ENCODE measurements around the gene PLEKHH3. TPM values are rescaled to one million over a fixed set of nuclear protein-coding genes. Genes with fewer than 3 reads are reported as not detected.

PLEKHH3 gene
- total RNA-seq, 1 experiment from 2014 or later: 26.2 TPM

DNA sequence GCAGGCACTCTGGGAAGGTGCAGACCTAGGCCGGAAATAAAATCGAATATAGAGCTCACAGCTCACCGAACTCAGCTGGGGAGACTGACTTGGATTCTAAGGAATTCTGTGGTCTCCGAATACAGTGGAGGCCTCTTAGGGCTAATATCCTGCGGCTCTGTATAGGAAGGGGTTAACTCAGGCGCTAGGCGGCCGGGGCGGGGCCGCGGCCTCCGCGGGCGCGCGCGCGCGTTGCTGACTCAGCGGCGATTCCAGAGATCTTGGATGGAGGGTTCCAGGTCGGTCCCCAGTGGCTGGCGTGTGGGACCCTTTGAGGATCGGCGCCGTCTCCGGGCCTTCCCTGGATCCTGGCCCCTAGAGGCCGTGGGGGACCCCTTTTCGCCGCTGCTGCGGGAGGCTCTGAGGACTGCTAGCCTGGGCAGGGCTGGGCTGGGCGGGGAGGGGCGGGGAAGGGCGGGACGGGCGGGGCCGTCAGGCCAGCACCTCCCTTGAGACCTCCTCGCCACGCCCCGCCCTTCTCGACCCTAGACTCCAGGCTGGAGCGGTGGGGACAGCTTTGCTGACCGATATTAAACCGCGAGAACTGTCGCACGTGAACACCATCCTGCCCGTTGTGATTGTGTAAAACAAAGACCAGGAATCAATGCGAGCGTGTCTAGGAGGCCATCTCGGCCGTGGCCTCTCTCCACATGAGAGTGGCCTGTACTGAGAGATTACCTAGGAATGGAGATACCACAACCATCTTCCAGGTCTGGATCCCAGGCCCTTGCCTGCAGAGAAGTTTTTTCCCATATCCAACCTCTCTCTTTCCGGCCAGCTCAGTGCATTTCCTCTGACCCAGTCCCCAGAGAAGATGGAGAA, 1.4 kb upstream of the PLEKHH3 start:
- peak; percentile 96 to 99 for DNase-seq
- H3K27ac Mint-ChIP-seq (ENCODE audit: unreplicated experiment): peak overlapping the region; percentile 95
- no peaks in the 10 kb centered on the region for H3K9me3 ChIP-seq
- POLR2A ChIA-PET: interaction anchor here (0.5 to 2.2 kb wide), 6 partner anchors 15 to 320 kb away, joined by 3 to 8 read pairs (median 4); partner anchors contain the start of genes BECN1, RPL27 and STAT3
- H3K36me3 Mint-ChIP-seq (ENCODE audit: insufficient read depth, unreplicated experiment): peaks cover 28% of the 10 kb centered on the region
- TSS peak; percentile 92 for BruUV-seq (replicated peaks)
- H3K4me3 Mint-ChIP-seq (ENCODE audit: unreplicated experiment): peak overlapping the region; percentile 89
- CTCF ChIA-PET: interaction anchor here (0.6 to 3.5 kb wide), 7 partner anchors 59 to 145 kb away, joined by 3 to 38 read pairs (median 4); partner anchors contain the start of genes PSMC3IP, RETREG3, TUBG1 and WNK4
- no peaks in the 10 kb centered on the region; the same call in 1 of the 2 replicates for H3K36me3 ChIP-seq (ENCODE audit: control insufficient read depth, insufficient read depth, low read length)
- H3K4me1 ChIP-seq: peaks cover 30% of the 10 kb centered on the region
- peak overlapping the region; percentile 79 for H3K4me3 ChIP-seq (ENCODE audit: low read depth, low read length)
- H3K27me3 Mint-ChIP-seq (ENCODE audit: insufficient read depth, unreplicated experiment): no peaks in the 10 kb centered on the region
- TF ChIP-seq, protein P1, sequence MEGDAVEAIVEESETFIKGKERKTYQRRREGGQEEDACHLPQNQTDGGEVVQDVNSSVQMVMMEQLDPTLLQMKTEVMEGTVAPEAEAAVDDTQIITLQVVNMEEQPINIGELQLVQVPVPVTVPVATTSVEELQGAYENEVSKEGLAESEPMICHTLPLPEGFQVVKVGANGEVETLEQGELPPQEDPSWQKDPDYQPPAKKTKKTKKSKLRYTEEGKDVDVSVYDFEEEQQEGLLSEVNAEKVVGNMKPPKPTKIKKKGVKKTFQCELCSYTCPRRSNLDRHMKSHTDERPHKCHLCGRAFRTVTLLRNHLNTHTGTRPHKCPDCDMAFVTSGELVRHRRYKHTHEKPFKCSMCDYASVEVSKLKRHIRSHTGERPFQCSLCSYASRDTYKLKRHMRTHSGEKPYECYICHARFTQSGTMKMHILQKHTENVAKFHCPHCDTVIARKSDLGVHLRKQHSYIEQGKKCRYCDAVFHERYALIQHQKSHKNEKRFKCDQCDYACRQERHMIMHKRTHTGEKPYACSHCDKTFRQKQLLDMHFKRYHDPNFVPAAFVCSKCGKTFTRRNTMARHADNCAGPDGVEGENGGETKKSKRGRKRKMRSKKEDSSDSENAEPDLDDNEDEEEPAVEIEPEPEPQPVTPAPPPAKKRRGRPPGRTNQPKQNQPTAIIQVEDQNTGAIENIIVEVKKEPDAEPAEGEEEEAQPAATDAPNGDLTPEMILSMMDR (IDR thresholded peaks at IDR 0.05; ENCODE audit: insufficient read depth in 1 of 2, low read depth in 1 of 2, low read length in 1 of 2, severe bottlenecking in 1 of 2, unreplicated experiment in 1 of 2): no peak
- H3K27me3 ChIP-seq (replicated peaks; ENCODE audit: control insufficient read depth, insufficient read depth, low read length): no peaks in the 10 kb centered on the region
- intact Hi-C loops (cut with micrococcal nuclease; ENCODE audit: unreplicated experiment): loop anchor here (1.0 to 5.0 kb wide), 3 partner anchors 60 to 84 kb away; partner anchors contain the start of genes RAMP2, RETREG3 and TUBG1
- peaks cover 8% of the 10 kb centered on the region for H3K4me1 Mint-ChIP-seq (ENCODE audit: low read depth, unreplicated experiment)
- H3K9me3 Mint-ChIP-seq (ENCODE audit: unreplicated experiment): no peaks in the 10 kb centered on the region

DNA sequence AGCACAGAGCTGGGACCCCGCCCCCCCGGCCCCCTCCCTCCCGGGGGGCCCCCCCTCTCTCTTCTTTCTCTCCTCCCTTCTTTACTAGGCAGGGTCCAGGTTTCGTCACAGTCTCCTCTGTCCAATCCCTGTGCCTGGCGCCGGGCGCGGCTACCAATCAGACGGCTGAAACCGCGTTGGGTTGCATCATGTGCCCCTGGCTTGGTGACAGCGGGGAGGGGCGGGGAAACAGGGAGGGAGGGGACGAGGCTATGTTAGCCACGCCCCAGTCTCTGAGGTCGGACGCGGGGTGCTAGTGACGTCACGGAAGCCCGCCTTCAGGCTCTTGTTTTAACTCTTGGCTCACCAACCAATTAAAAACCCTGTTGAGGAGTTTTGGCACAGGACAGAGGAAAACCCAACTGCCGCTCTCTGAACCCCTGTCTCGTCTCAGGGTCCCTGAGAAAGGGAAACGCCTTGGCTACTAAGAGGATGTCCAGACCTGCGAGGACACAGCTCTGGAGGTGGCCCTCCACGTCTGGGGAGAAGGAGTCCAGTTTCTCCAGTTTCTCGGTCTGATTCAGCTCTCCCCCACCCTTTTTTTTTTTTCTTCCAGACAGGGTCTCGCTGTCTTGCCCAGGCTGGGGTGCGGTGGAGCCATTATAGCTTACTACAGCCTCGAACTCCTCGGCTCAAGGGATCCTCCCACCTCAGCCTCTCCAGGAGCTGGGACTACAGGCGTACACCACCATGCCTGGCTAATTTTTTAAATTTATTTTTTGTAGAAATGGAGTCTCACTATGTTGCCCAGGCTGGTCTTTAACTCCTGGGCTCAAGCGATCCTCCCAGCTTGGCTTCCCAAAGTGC, 441 bp upstream of the PLEKHH3 start:
- Histone ChIP-seq H3K27me3 (replicated peaks; ENCODE audit: control insufficient read depth, insufficient read depth, low read length) (no peaks in the 10 kb centered on the region), H3K4me1 (peaks cover 26% of the 10 kb centered on the region), H3K36me3 (ENCODE audit: control insufficient read depth, insufficient read depth, low read length) (peaks cover 2% of the 10 kb centered on the region), H3K9me3 (no peaks in the 10 kb centered on the region), H3K4me3 (ENCODE audit: low read depth, low read length) (peak overlapping the region; percentile 85)
- CTCF ChIA-PET: interaction anchor here (0.6 to 3.5 kb wide), 10 partner anchors 18 to 201 kb away, joined by 3 to 27 read pairs (median 4); partner anchors contain the start of genes BECN1, RETREG3, TUBG1 and TUBG2
- peak overlapping the region; percentile 89 for H3K4me3 Mint-ChIP-seq (ENCODE audit: unreplicated experiment)
- H3K27me3 Mint-ChIP-seq (ENCODE audit: insufficient read depth, unreplicated experiment): no peaks in the 10 kb centered on the region
- POLR2A ChIA-PET: interaction anchor here (0.6 to 2.2 kb wide), 9 partner anchors 18 to 685 kb away, joined by 3 to 10 read pairs (median 4); partner anchors contain the start of genes BECN1, PSMC3IP, RETREG3 and RPL27
- intact Hi-C loops (cut with micrococcal nuclease; ENCODE audit: unreplicated experiment): loop anchor here (1.0 to 5.0 kb wide), 2 partner anchors 68 to 85 kb away; partner anchors contain the start of genes RAMP2, RETREG3 and TUBG1
- peak overlapping the region; percentile 95 for H3K27ac Mint-ChIP-seq (ENCODE audit: unreplicated experiment)
- no peaks in the 10 kb centered on the region for H3K9me3 Mint-ChIP-seq (ENCODE audit: unreplicated experiment)
- peaks cover 28% of the 10 kb centered on the region for H3K36me3 Mint-ChIP-seq (ENCODE audit: insufficient read depth, unreplicated experiment)
- no TSS peak for BruUV-seq (replicated peaks)
- TF ChIP-seq, protein P1 (IDR thresholded peaks at IDR 0.05; ENCODE audit: insufficient read depth in 1 of 2, low read depth in 1 of 2, low read length in 1 of 2, severe bottlenecking in 1 of 2, unreplicated experiment in 1 of 2): no peak
- H3K4me1 Mint-ChIP-seq (ENCODE audit: low read depth, unreplicated experiment): peaks cover 8% of the 10 kb centered on the region
- DNase-seq: peak; percentile 99 to 100

All from Caco-2 (cell line).